H9 (cell line): ENCODE measurements around the gene IL1RN. TPM values are rescaled to one million over a fixed set of nuclear protein-coding genes. Genes with fewer than 3 reads are reported as not detected.

Experiments
- DNase-seq: peaks from one replicate; pipeline ENCODE4 v3.0.0-alpha.2; 2017
- H2AFZ ChIP-seq: one replicate; pipeline ENCODE4 v1.6.1; 2013; ENCODE audit warnings: mild to moderate bottlenecking, low read length, control low read depth, moderate library complexity
- H2AK5ac ChIP-seq: 2 replicates; pipeline ENCODE4 v1.6.1; 2013; ENCODE audit warnings: low read length, control low read depth, mixed read lengths; ENCODE audit not compliant: insufficient read length
- H2BK120ac ChIP-seq: one replicate; pipeline ENCODE4 v1.6.1; 2013; ENCODE audit warnings: low read depth, mild to moderate bottlenecking, low read length, control low read depth, inconsistent platforms; ENCODE audit not compliant: poor library complexity, severe bottlenecking
- H2BK12ac ChIP-seq: 2 replicates; pipeline ENCODE4 v1.6.1; 2013; ENCODE audit warnings: low read length, control low read depth, mixed read lengths, low read depth; ENCODE audit not compliant: insufficient read length
- H2BK15ac ChIP-seq: 2 replicates; pipeline ENCODE4 v1.6.1; 2013; ENCODE audit warnings: low read depth, low read length, control low read depth
- H2BK20ac ChIP-seq: one replicate; pipeline ENCODE4 v1.6.1; 2013; ENCODE audit warnings: low read depth, mild to moderate bottlenecking, low read length, control low read depth, inconsistent platforms; ENCODE audit not compliant: poor library complexity, severe bottlenecking
- H2BK5ac ChIP-seq: 2 replicates; pipeline ENCODE4 v1.6.1; 2013; ENCODE audit warnings: low read length, control low read depth, mixed read lengths; ENCODE audit not compliant: insufficient read length
- H3K14ac ChIP-seq: 2 replicates; pipeline ENCODE4 v1.6.1; 2013; ENCODE audit warnings: low read length, control low read depth; ENCODE audit not compliant: insufficient read depth
- H3K18ac ChIP-seq: 2 replicates; pipeline ENCODE4 v1.6.1; 2013; ENCODE audit warnings: low read depth, mild to moderate bottlenecking, mixed read lengths, low read length, control low read depth; ENCODE audit not compliant: insufficient read length
- H3K23ac ChIP-seq: 2 replicates; pipeline ENCODE4 v1.6.1; 2013; ENCODE audit warnings: low read length, control low read depth, mixed read lengths, low read depth; ENCODE audit not compliant: insufficient read length
- H3K23me2 ChIP-seq: 2 replicates; pipeline ENCODE4 v1.6.1; 2013; ENCODE audit warnings: low read depth, mild to moderate bottlenecking, mixed read lengths, low read length, control low read depth; ENCODE audit not compliant: insufficient read length, poor library complexity, severe bottlenecking
- H3K27ac ChIP-seq: 2 replicates; pipeline ENCODE4 v1.5.1; 2013; ENCODE audit warnings: low read length, control low read depth, mixed read lengths, low read depth; ENCODE audit not compliant: insufficient read length
- H3K27me3 ChIP-seq: 2 replicates; pipeline ENCODE4 v1.6.1; 2013; ENCODE audit warnings: low read length, control low read depth, inconsistent platforms; ENCODE audit not compliant: insufficient read depth
- H3K4ac ChIP-seq: 2 replicates; pipeline ENCODE4 v1.6.1; 2013; ENCODE audit warnings: low read depth, mild to moderate bottlenecking, control low read depth, inconsistent platforms, low read length, moderate library complexity
- H3K4me1 ChIP-seq: 2 replicates; pipeline ENCODE4 v1.6.1; 2013; ENCODE audit warnings: low read length, control low read depth, inconsistent platforms; ENCODE audit not compliant: insufficient read depth
- H3K4me2 ChIP-seq: 2 replicates; pipeline ENCODE4 v1.6.1; 2013; ENCODE audit warnings: low read length, control low read depth, mixed read lengths; ENCODE audit not compliant: insufficient read length, insufficient read depth
- H3K56ac ChIP-seq: 2 replicates; pipeline ENCODE4 v1.6.1; 2013; ENCODE audit warnings: low read depth, mild to moderate bottlenecking, mixed read lengths, low read length, control low read depth; ENCODE audit not compliant: insufficient read length
- H3K79me1 ChIP-seq: 2 replicates; pipeline ENCODE4 v1.6.1; 2013; ENCODE audit warnings: low read depth, mild to moderate bottlenecking, moderate library complexity, low read length, control low read depth, inconsistent platforms; ENCODE audit not compliant: insufficient read depth, poor library complexity, severe bottlenecking
- H3K79me2 ChIP-seq: 2 replicates; pipeline ENCODE4 v1.6.1; 2013; ENCODE audit warnings: low read length, control low read depth, inconsistent platforms; ENCODE audit not compliant: insufficient read depth
- H3K9ac ChIP-seq: 2 replicates; pipeline ENCODE4 v1.6.1; 2013; ENCODE audit warnings: low read length, control low read depth, mixed read lengths; ENCODE audit not compliant: insufficient read length; ENCODE audit errors: extremely low read depth
- H3K9me3 ChIP-seq: one replicate; pipeline ENCODE4 v1.6.1; 2013; ENCODE audit warnings: low read depth, low read length, inconsistent platforms; ENCODE audit not compliant: control insufficient read depth
- H3T11ph ChIP-seq: one replicate; pipeline ENCODE4 v1.6.1; 2013; ENCODE audit warnings: mild to moderate bottlenecking, low read length, control low read depth, inconsistent platforms
- H4K20me1 ChIP-seq: one replicate; pipeline ENCODE4 v1.6.1; 2013; ENCODE audit not compliant: control insufficient read depth, insufficient read length, insufficient read depth
- H4K5ac ChIP-seq: 2 replicates; pipeline ENCODE4 v1.6.1; 2013; ENCODE audit warnings: low read depth, mild to moderate bottlenecking, mixed read lengths, low read length, control low read depth; ENCODE audit not compliant: insufficient read length
- H4K8ac ChIP-seq: replicated peaks from 2 replicates; pipeline ENCODE4 v1.6.1; 2013; ENCODE audit warnings: low read length, control low read depth, mixed read lengths, low read depth; ENCODE audit not compliant: insufficient read length
- H4K91ac ChIP-seq: 2 replicates; pipeline ENCODE4 v1.6.1; 2013; ENCODE audit warnings: low read depth, mild to moderate bottlenecking, moderate library complexity, mixed read lengths, low read length, control low read depth; ENCODE audit not compliant: insufficient read length
- H3K27ac Mint-ChIP-seq, 3 experiments: 2 replicates in 2 of 3; 3 replicates in 1 of 3; pipeline ENCODE4 v1.8.0; 2020 to 2021; ENCODE audit warnings: mixed read lengths in 3 of 3, mild to moderate bottlenecking in 1 of 3, moderate library complexity in 1 of 3
- H3K27me3 Mint-ChIP-seq: 2 replicates; pipeline ENCODE4 v1.8.0; 2021; ENCODE audit warnings: low read depth, mild to moderate bottlenecking, moderate library complexity, mixed read lengths
- H3K36me3 Mint-ChIP-seq, 3 experiments: 2 replicates in 2 of 3; 3 replicates in 1 of 3; pipeline ENCODE4 v1.8.0; 2020 to 2021; ENCODE audit warnings: low read depth in 3 of 3, mixed read lengths in 3 of 3; ENCODE audit not compliant: insufficient read depth in 1 of 3
- H3K4me1 Mint-ChIP-seq, 2 experiments: 2 replicates each; pipeline ENCODE4 v1.8.0; 2020; ENCODE audit warnings: mixed read lengths in 2 of 2
- H3K4me3 Mint-ChIP-seq, 2 experiments: 2 replicates in 1 of 2; 3 replicates in 1 of 2; pipeline ENCODE4 v1.8.0; 2020 to 2021; ENCODE audit warnings: mild to moderate bottlenecking in 2 of 2, mixed read lengths in 2 of 2, moderate library complexity in 1 of 2
- H3K9me3 Mint-ChIP-seq, 2 experiments: 2 replicates in 1 of 2; 3 replicates in 1 of 2; pipeline ENCODE4 v1.8.0; 2020; ENCODE audit warnings: mild to moderate bottlenecking in 2 of 2, mixed read lengths in 2 of 2, moderate library complexity in 1 of 2
- WGBS: extraction: QIAGEN DNeasy Blood & Tissue Kit; methylation state at CpG from one replicate; pipeline ENCODE4 v1.1.7; 2013; ENCODE audit warnings: missing lambda C conversion rate, low lambda C conversion rate, mixed read lengths; ENCODE audit not compliant: insufficient read length; ENCODE audit errors: extremely low coverage; 5-methylcytosine and 5-hydroxymethylcytosine counted together
- total RNA-seq: library from RNA; stranded (reverse); gene quantifications from 2 replicates; pipeline ENCODE4 v1.2.1, GENCODE V29; 2021
- TF ChIP-seq, protein P1 (sequence below): fragments of 200-600 bp; sonication (generic); conservative IDR thresholded peaks from 3 replicates; pipeline ENCODE4 v1.8.0; 2021; ENCODE audit warnings: antibody characterized with exemption, mild to moderate bottlenecking

IL1RN gene
- total RNA-seq, 1 experiment from 2014 or later: not detected

DNA sequence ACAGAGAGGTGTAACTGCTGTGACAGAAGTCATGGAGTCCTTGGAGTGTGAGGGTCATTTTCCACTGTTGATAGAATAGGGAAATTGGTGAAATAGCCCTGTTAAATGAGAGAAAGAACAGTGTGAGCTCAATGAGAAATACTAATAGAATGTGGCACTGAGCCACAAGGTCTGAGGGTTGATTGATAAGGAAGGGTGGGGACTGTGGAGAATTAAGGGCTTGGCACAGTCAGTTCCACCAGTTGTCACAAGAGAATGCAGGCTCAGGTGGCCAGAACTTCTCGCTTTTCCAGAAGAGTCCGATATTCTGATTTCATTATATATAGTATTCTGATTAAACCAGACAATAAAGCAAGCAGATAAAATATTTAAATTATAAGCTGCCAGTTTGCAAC lies 9.1 kb upstream of the IL1RN start:
- no peak overlapping the region for H2AK5ac ChIP-seq
- no peak overlapping the region for H4K91ac ChIP-seq
- no peak overlapping the region for H2BK12ac ChIP-seq
- H3K9ac ChIP-seq: no peak overlapping the region
- H3K79me2 ChIP-seq: no peaks in the 10 kb centered on the region
- no peak overlapping the region for H4K8ac ChIP-seq
- DNase-seq: no peak
- no peak overlapping the region for H2BK15ac ChIP-seq
- H3K14ac ChIP-seq: no peak overlapping the region
- H3T11ph ChIP-seq: no peak overlapping the region
- H3K23me2 ChIP-seq: no peaks in the 10 kb centered on the region
- Mint-ChIP-seq H3K27ac (no peak overlapping the region), H3K27me3 (peaks cover 22% of the 10 kb centered on the region), H3K36me3 (no peaks in the 10 kb centered on the region), H3K9me3 (no peaks in the 10 kb centered on the region), H3K4me3 (no peak overlapping the region), H3K4me1 (no peaks in the 10 kb centered on the region)
- no peak overlapping the region for H2BK120ac ChIP-seq
- no CpG with 5 or more reads among the region's 2 CpGs for WGBS
- H3K4me1 ChIP-seq: no peaks in the 10 kb centered on the region
- H3K18ac ChIP-seq: no peak overlapping the region
- no peak overlapping the region for H3K56ac ChIP-seq
- no peaks in the 10 kb centered on the region for H4K20me1 ChIP-seq
- H3K27ac ChIP-seq: no peak overlapping the region
- H3K9me3 ChIP-seq: no peaks in the 10 kb centered on the region
- H3K79me1 ChIP-seq: no peaks in the 10 kb centered on the region
- H3K4ac ChIP-seq: no peak overlapping the region
- no peak overlapping the region for H2BK20ac ChIP-seq
- H3K4me2 ChIP-seq: no peak overlapping the region
- no peak overlapping the region for H2AFZ ChIP-seq
- TF ChIP-seq, protein P1, sequence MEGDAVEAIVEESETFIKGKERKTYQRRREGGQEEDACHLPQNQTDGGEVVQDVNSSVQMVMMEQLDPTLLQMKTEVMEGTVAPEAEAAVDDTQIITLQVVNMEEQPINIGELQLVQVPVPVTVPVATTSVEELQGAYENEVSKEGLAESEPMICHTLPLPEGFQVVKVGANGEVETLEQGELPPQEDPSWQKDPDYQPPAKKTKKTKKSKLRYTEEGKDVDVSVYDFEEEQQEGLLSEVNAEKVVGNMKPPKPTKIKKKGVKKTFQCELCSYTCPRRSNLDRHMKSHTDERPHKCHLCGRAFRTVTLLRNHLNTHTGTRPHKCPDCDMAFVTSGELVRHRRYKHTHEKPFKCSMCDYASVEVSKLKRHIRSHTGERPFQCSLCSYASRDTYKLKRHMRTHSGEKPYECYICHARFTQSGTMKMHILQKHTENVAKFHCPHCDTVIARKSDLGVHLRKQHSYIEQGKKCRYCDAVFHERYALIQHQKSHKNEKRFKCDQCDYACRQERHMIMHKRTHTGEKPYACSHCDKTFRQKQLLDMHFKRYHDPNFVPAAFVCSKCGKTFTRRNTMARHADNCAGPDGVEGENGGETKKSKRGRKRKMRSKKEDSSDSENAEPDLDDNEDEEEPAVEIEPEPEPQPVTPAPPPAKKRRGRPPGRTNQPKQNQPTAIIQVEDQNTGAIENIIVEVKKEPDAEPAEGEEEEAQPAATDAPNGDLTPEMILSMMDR: no peak
- no peak overlapping the region for H2BK5ac ChIP-seq
- H3K23ac ChIP-seq: no peak overlapping the region
- no peak overlapping the region for H4K5ac ChIP-seq
- H3K27me3 ChIP-seq: no peaks in the 10 kb centered on the region
